B cell (primary cell): ENCODE data around the gene GSDME. TPM values are rescaled to one million over a fixed set of nuclear protein-coding genes. Genes with fewer than 3 reads are reported as not detected.

Source experiments
- ATAC-seq: fragments of 200-7000 bp; cut with Tn5 transposase; one replicate; pipeline ENCODE4 v1.10.0; 2021; ENCODE audit warnings: low read depth, mild to moderate bottlenecking, moderate number of reproducible peaks, moderate library complexity
- CTCF ChIA-PET: fragments of 350-600 bp; sonication (Branson Sonifier 250); formaldehyde crosslinking; loops from one replicate; lab custom pipeline; 2021; ENCODE audit warnings: antibody characterized with exemption, inconsistent platforms; lab: Charles Lee
- POLR2A ChIA-PET: fragments of 350-600 bp; sonication (Branson Sonifier 250); formaldehyde crosslinking; loops from one replicate; lab custom pipeline; 2021; ENCODE audit warnings: antibody characterized with exemption; lab: Charles Lee
- DNase-seq: peaks from one replicate; pipeline ENCODE4 v3.0.0; 2013
- H2AFZ ChIP-seq: 2 replicates; pipeline ENCODE4 v1.6.1; 2012; ENCODE audit warnings: mild to moderate bottlenecking, low read depth, low read length; ENCODE audit not compliant: insufficient read depth, poor library complexity, severe bottlenecking
- H3K27ac ChIP-seq, 2 donors: 1 replicate in 1 of 2; 2 replicates in 1 of 2; pipeline ENCODE4 v1.5.1; 2012 to 2013; ENCODE audit warnings: low read length in 2 of 2, mild to moderate bottlenecking in 2 of 2, moderate library complexity in 1 of 2
- H3K27me3 ChIP-seq, 4 experiments: fragments of 200-600 bp in 1 of 4; sonication (generic) in 1 of 4; replicated peaks in 1 of 4; 1 replicate in 2 of 4; 2 replicates in 2 of 4; pipeline versions ENCODE4 v1.6.1 to v1.7.0; 2013 to 2016; ENCODE audit warnings: low read length in 3 of 4, mild to moderate bottlenecking in 2 of 4, mixed read lengths in 1 of 4, moderate library complexity in 1 of 4; ENCODE audit not compliant: insufficient read depth in 4 of 4, control insufficient read depth in 3 of 4; ENCODE audit errors: control extremely low read depth in 1 of 4
- H3K36me3 ChIP-seq, 2 experiments: replicated peaks in 1 of 2; 1 replicate in 1 of 2; 2 replicates in 1 of 2; pipeline versions ENCODE4 v1.6.1 to v1.7.1; 2013; ENCODE audit warnings: low read length in 1 of 2; ENCODE audit not compliant: insufficient read depth in 2 of 2, control insufficient read depth in 1 of 2; ENCODE audit errors: control extremely low read depth in 1 of 2, extremely low read depth in 1 of 2
- H3K4me1 ChIP-seq, 2 donors: fragments of 200-600 bp in 1 of 2; sonication (generic) in 1 of 2; 1 replicate in 1 of 2; 2 replicates in 1 of 2; pipeline versions ENCODE4 v1.5.1 to v1.6.1; 2013 to 2017; ENCODE audit warnings: low read length in 2 of 2; ENCODE audit not compliant: control insufficient read depth in 2 of 2, insufficient read depth in 2 of 2
- H3K4me2 ChIP-seq: replicated peaks from 2 replicates; pipeline ENCODE3; 2012; ENCODE audit warnings: mild to moderate bottlenecking, low read depth, low read length; ENCODE audit not compliant: poor library complexity, severe bottlenecking
- H3K4me3 ChIP-seq, 5 experiments: fragments of 200-600 bp in 1 of 5; sonication (generic) in 1 of 5; 1 replicate in 3 of 5; 2 replicates in 2 of 5; pipeline versions ENCODE4 v1.5.1 to v1.7.0; 2011 to 2016; ENCODE audit warnings: low read length in 4 of 5, mild to moderate bottlenecking in 4 of 5, low read depth in 2 of 5, control low read depth in 1 of 5, moderate library complexity in 1 of 5; ENCODE audit not compliant: insufficient read depth in 1 of 5; ENCODE audit errors: control extremely low read depth in 1 of 5, extremely low read depth in 1 of 5
- H3K79me2 ChIP-seq: fragments of 200-600 bp; sonication (generic); one replicate; pipeline ENCODE4 v1.6.0; 2016; ENCODE audit warnings: low read length; ENCODE audit not compliant: control insufficient read depth, insufficient read depth
- H3K9ac ChIP-seq: fragments of 200-600 bp; sonication (generic); 2 replicates; pipeline ENCODE4 v1.6.1; 2017; ENCODE audit warnings: mild to moderate bottlenecking, low read length, moderate library complexity
- H3K9me3 ChIP-seq, 3 donors: one replicate each; pipeline versions ENCODE4 v1.6.1 to v1.7.1; 2013; ENCODE audit warnings: low read length in 2 of 3; ENCODE audit not compliant: control insufficient read depth in 2 of 3, insufficient read depth in 1 of 3; ENCODE audit errors: control extremely low read depth in 1 of 3
- H4K20me1 ChIP-seq: 2 replicates; pipeline ENCODE4 v1.6.0; 2012; ENCODE audit warnings: mild to moderate bottlenecking, low read length; ENCODE audit not compliant: insufficient read depth, control insufficient read depth, poor library complexity, severe bottlenecking
- H3K27ac Mint-ChIP-seq: one replicate; pipeline ENCODE4 v1.8.0; 2021; ENCODE audit warnings: mixed read lengths
- H3K27me3 Mint-ChIP-seq: one replicate; pipeline ENCODE4 v1.8.0; 2021; ENCODE audit warnings: mixed read lengths
- H3K4me1 Mint-ChIP-seq: one replicate; pipeline ENCODE4 v1.8.0; 2021; ENCODE audit warnings: mixed read lengths
- H3K4me3 Mint-ChIP-seq: one replicate; pipeline ENCODE4 v1.8.0; 2021; ENCODE audit warnings: mixed read lengths
- H3K9me3 Mint-ChIP-seq: one replicate; pipeline ENCODE4 v1.8.0; 2022; ENCODE audit warnings: mixed read lengths; ENCODE audit not compliant: insufficient read depth
- CTCF ChIP-seq: fragments of 200-600 bp; IDR thresholded peaks from one replicate; pipeline ENCODE4 v1.8.0; 2022; ENCODE audit warnings: antibody characterized with exemption, mild to moderate bottlenecking
- EZH2 ChIP-seq: IDR thresholded peaks from 2 replicates; pipeline ENCODE4 v1.6.1; 2012; ENCODE audit warnings: borderline replicate concordance, low read depth, mild to moderate bottlenecking, moderate library complexity, low read length; ENCODE audit not compliant: insufficient read depth, poor library complexity, severe bottlenecking
- WGBS: methylation state at CpG from one replicate; pipeline ENCODE4 v1.1.5; 2013; ENCODE audit warnings: missing lambda C conversion rate; ENCODE audit not compliant: insufficient coverage; 5-methylcytosine and 5-hydroxymethylcytosine counted together
- intact Hi-C: fragments of 100-400 bp; cut with micrococcal nuclease; formaldehyde crosslinking; loops from one replicate; pipeline ENCODE4 v1.10.0; 2022
- polyA plus RNA-seq: library from polyadenylated mRNA; depleted of rRNA; stranded (reverse); fragments of >200 nt; gene quantifications from 2 replicates; pipeline ENCODE4 v1.2.3, GENCODE V29; 2012
- total RNA-seq, 2 donors: library from RNA; stranded (reverse); fragments of 120-200 nt in 1 of 2; gene quantifications; 1 replicate in 1 of 2; 2 replicates in 1 of 2; pipeline versions ENCODE4 v1.2.3 to v1.2.4, GENCODE V29; 2013 to 2022

Gene GSDME
- total and polyA plus RNA-seq, 2 donors (not counting 1 experiment from before 2014, with no cell fraction given): 7.0 to 11.9 TPM

DNA sequence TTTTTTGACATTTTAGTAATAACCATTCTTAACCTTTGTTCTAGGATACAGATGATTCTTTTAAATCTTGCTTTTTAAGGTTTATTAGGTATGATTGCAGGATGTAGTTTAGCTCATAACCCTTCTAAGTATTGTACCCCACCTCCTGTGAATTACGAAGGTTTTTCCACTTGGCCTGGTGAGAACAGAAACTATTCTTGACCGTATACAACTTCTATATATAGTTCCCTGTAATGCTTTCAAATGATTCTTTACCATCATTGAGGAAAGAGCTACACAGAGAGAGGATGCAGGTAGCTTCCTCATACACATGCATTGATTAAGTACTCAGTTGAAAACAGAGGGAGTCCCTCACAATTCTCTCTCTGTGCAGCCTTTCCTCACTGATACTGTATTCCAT is 97.8 kb downstream of the GSDME start:
- H3K27ac Mint-ChIP-seq: no peak overlapping the region

GRCh38 chr7:24657980-24658379 is 99.3 kb downstream of the GSDME start:
- CTCF ChIA-PET: interaction anchor here (1.5 kb wide), 1 partner anchor 8 kb away, joined by 4 read pairs; no protein-coding TSS in a partner anchor
- H3K4me1 Mint-ChIP-seq: peaks cover 17% of the 10 kb centered on the region
- DNase-seq (no peak), ATAC-seq (no peak)
- H3K4me3 Mint-ChIP-seq: no peak overlapping the region
- no peaks in the 10 kb centered on the region for H3K9me3 ChIP-seq
- no peak overlapping the region for H3K27ac Mint-ChIP-seq
- no peaks in the 10 kb centered on the region for H3K27me3 ChIP-seq
- TF ChIP-seq CTCF (no peak), EZH2 (no peak)
- intact Hi-C loops: no loop called here
- H3K79me2 ChIP-seq: no peaks in the 10 kb centered on the region
- H3K27me3 Mint-ChIP-seq: no peaks in the 10 kb centered on the region
- no peaks in the 10 kb centered on the region for H4K20me1 ChIP-seq
- no peak overlapping the region for H3K9ac ChIP-seq
- POLR2A ChIA-PET: no interaction called here
- peaks cover 5% of the 10 kb centered on the region for H3K9me3 Mint-ChIP-seq
- no peak overlapping the region for H3K27ac ChIP-seq
- no peak overlapping the region for H3K4me3 ChIP-seq
- no peaks in the 10 kb centered on the region for H3K36me3 ChIP-seq
- no peak overlapping the region for H3K4me2 ChIP-seq
- peaks cover 6 to 10% of the 10 kb centered on the region in 2 donors for H3K4me1 ChIP-seq
- no peak overlapping the region for H2AFZ ChIP-seq

More for the DNA sequence above, 97.8 kb downstream of the GSDME start:
- Histone ChIP-seq H3K27ac (no peak overlapping the region), H3K9me3 (no peaks in the 10 kb centered on the region), H3K4me1 (peaks cover 3 to 4% of the 10 kb centered on the region in 2 donors), H3K27me3 (no peaks in the 10 kb centered on the region), H3K4me3 (no peak overlapping the region), H3K9ac (no peak overlapping the region), H2AFZ (no peak overlapping the region), H3K36me3 (no peaks in the 10 kb centered on the region), H3K79me2 (no peaks in the 10 kb centered on the region), H3K4me2 (no peak overlapping the region), H4K20me1 (no peaks in the 10 kb centered on the region)
- no peak for ATAC-seq
- Mint-ChIP-seq H3K4me3 (no peak overlapping the region), H3K27me3 (no peaks in the 10 kb centered on the region), H3K4me1 (peaks cover 12% of the 10 kb centered on the region), H3K9me3 (peaks cover 5% of the 10 kb centered on the region)
- no CpG with 5 or more reads among the region's 2 CpGs for WGBS
- no peak for TF ChIP-seq CTCF
- TF ChIP-seq EZH2: no peak
- intact Hi-C loops: no loop called here
- ChIA-PET CTCF (no interaction called here), POLR2A (no interaction called here)
- DNase-seq: no peak
